GM11168 (cell line): ENCODE measurements around the gene SIK3.

Experiments used
- in situ Hi-C: fragments of 300-500 bp; cut with MboI; formaldehyde crosslinking; loops from one replicate; pipeline ENCODE4 v1.12.0; 2022; ENCODE audit warnings: low sequenced_read_pairs; ENCODE audit not compliant: unreplicated experiment

SIK3 gene

GRCh38 chr11:116835791-116836631 lies 262.2 kb downstream of the SIK3 start:
- in situ Hi-C loops, result loop anchor here (5.0 kb wide), 1 partner anchor 34 kb away; no protein-coding TSS in a partner anchor

GRCh38 chr11:116835042-116835772 lies 263.0 kb downstream of the SIK3 start:
- in situ Hi-C loops, result loop anchor here (5.0 kb wide), 1 partner anchor 33 kb away; no protein-coding TSS in a partner anchor

- in situ Hi-C loops, result loop anchor here (5.0 kb wide), 1 partner anchor 32 kb away; no protein-coding TSS in a partner anchor
Measured at GRCh38 chr11:116834535-116835041, 263.6 kb downstream of the SIK3 start.

- in situ Hi-C loops, result no loop called here
Measured at GRCh38 chr11:116833816-116834534, 264.3 kb downstream of the SIK3 start.

- in situ Hi-C loops, result no loop called here
Measured at GRCh38 chr11:116833491-116833815, 264.8 kb downstream of the SIK3 start.

- in situ Hi-C loops, result no loop called here
Measured at GRCh38 chr11:116832350-116833290, 265.6 kb downstream of the SIK3 start.

- in situ Hi-C loops, result no loop called here
Measured at GRCh38 chr11:116831790-116832349, 266.4 kb downstream of the SIK3 start.

GRCh38 chr11:116830184-116830912 lies 267.9 kb downstream of the SIK3 start:
- in situ Hi-C loops, result no loop called here

GRCh38 chr11:116829525-116830183 lies 268.6 kb downstream of the SIK3 start, which contains the start of gene APOC3:
TSS of gene APOC3 (plus strand) at chr11:116829907. CDS start at chr11:116830583, 676 bp downstream.
- in situ Hi-C loops, result no loop called here

GRCh38 chr11:116828632-116829524 lies 269.4 kb downstream of the SIK3 start:
- in situ Hi-C loops, result no loop called here

GRCh38 chr11:116827461-116827860 lies 270.8 kb downstream of the SIK3 start:
- in situ Hi-C loops, result no loop called here

- in situ Hi-C loops, result no loop called here
Measured at GRCh38 chr11:116826751-116827431, 271.3 kb downstream of the SIK3 start.

- in situ Hi-C loops, result no loop called here
Measured at GRCh38 chr11:116825854-116826750, 272.1 kb downstream of the SIK3 start.

GRCh38 chr11:116825434-116825833 lies 272.8 kb downstream of the SIK3 start:
- in situ Hi-C loops, result no loop called here
